GM19240 (cell line): ENCODE measurements around the gene TNFAIP8.

ENCODE experiments used
- DNase-seq: peaks from one replicate; pipeline ENCODE4 v3.0.0; 2011; ENCODE audit warnings: low spot score; ENCODE audit not compliant: insufficient read length

The TNFAIP8 gene

GRCh38 chr5:119346394-119346793 lies 9.4 kb upstream of the TNFAIP8 start:
- DNase-seq = no peak

- no peak for DNase-seq
These were observed 8.2 kb upstream of the TNFAIP8 start for GRCh38 chr5:119347574-119347973.

- DNase-seq = no peak
These were observed 7.8 kb upstream of the TNFAIP8 start for GRCh38 chr5:119347991-119348390.

- DNase-seq = no peak
These were observed 2.6 kb upstream of the TNFAIP8 start for GRCh38 chr5:119353213-119353612.

- no peak for DNase-seq
These were observed 2.0 kb upstream of the TNFAIP8 start for GRCh38 chr5:119353686-119354366.

- DNase-seq = no peak
These were observed 1.1 kb upstream of the TNFAIP8 start for GRCh38 chr5:119354537-119355243.

GRCh38 chr5:119355244-119355638 lies 578 bp upstream of the TNFAIP8 start:
- DNase-seq = no peak

GRCh38 chr5:119356612-119357188 lies 881 bp downstream of the TNFAIP8 start:
- DNase-seq = no peak

GRCh38 chr5:119357270-119357669 lies 1.5 kb downstream of the TNFAIP8 start:
- no peak for DNase-seq

GRCh38 chr5:119357808-119358529 lies 2.1 kb downstream of the TNFAIP8 start:
- no peak for DNase-seq

GRCh38 chr5:119358530-119358900 lies 2.7 kb downstream of the TNFAIP8 start:
- no peak for DNase-seq

GRCh38 chr5:119358901-119359603 lies 3.2 kb downstream of the TNFAIP8 start:
- no peak for DNase-seq

GRCh38 chr5:119359737-119360413 lies 4.1 kb downstream of the TNFAIP8 start:
- no peak for DNase-seq

GRCh38 chr5:119360905-119361593 lies 5.2 kb downstream of the TNFAIP8 start:
- no peak for DNase-seq

GRCh38 chr5:119361594-119362125 lies 5.8 kb downstream of the TNFAIP8 start:
- no peak for DNase-seq

GRCh38 chr5:119362714-119363113 lies 6.9 kb downstream of the TNFAIP8 start:
- DNase-seq = no peak

GRCh38 chr5:119363271-119363670 lies 7.5 kb downstream of the TNFAIP8 start:
- no peak for DNase-seq

- no peak for DNase-seq
These were observed 8.1 kb downstream of the TNFAIP8 start for GRCh38 chr5:119363936-119364335.

GRCh38 chr5:119365847-119366539 lies 10.2 kb downstream of the TNFAIP8 start:
- no peak for DNase-seq

- no peak for DNase-seq
These were observed 10.7 kb downstream of the TNFAIP8 start for GRCh38 chr5:119366540-119366881.
